Mesothelial cell of epicardium (in vitro differentiated cells): Measurements from ENCODE around the gene KHSRP. TPM values are rescaled to one million over a fixed set of nuclear protein-coding genes. Genes with fewer than 3 reads are reported as not detected.

Experiments
- DNase-seq, 2 experiments: peaks; one replicate each; pipeline ENCODE4 v3.0.0; 2021; ENCODE audit warnings: low spot score in 2 of 2; ENCODE audit not compliant: unreplicated experiment in 2 of 2
- H3K27ac Mint-ChIP-seq: 2 replicates; pipeline ENCODE4 v1.8.0; 2021; ENCODE audit warnings: mixed read lengths
- H3K27me3 Mint-ChIP-seq: 2 replicates; pipeline ENCODE4 v1.8.0; 2021; ENCODE audit warnings: low read depth, mixed read lengths
- H3K36me3 Mint-ChIP-seq: 2 replicates; pipeline ENCODE4 v1.8.0; 2021; ENCODE audit warnings: mixed read lengths
- H3K4me1 Mint-ChIP-seq: 2 replicates; pipeline ENCODE4 v1.8.0; 2021; ENCODE audit warnings: mixed read lengths
- H3K4me3 Mint-ChIP-seq: 2 replicates; pipeline ENCODE4 v1.8.0; 2021; ENCODE audit warnings: mild to moderate bottlenecking, moderate library complexity, mixed read lengths
- H3K9me3 Mint-ChIP-seq: 2 replicates; pipeline ENCODE4 v1.8.0; 2021; ENCODE audit warnings: mixed read lengths
- CTCF ChIP-seq: fragments of 200-600 bp; sonication (generic); IDR thresholded peaks from one replicate; pipeline ENCODE4 v1.5.0; 2021; ENCODE audit warnings: antibody characterized with exemption; ENCODE audit not compliant: unreplicated experiment
- total RNA-seq: library from RNA; stranded (reverse); gene quantifications from 3 replicates; pipeline ENCODE4 v1.2.1, GENCODE V29; 2021

Gene KHSRP
- total RNA-seq, 1 donor from 2014 or later = 380 TPM

- peaks cover 10% of the 10 kb centered on the region for H3K36me3 Mint-ChIP-seq
- no peak for TF ChIP-seq CTCF
- H3K27ac Mint-ChIP-seq = no peak overlapping the region
- peaks cover 18% of the 10 kb centered on the region for H3K4me1 Mint-ChIP-seq
- H3K4me3 Mint-ChIP-seq = no peak overlapping the region
- no peak for DNase-seq
- peaks cover 40% of the 10 kb centered on the region for H3K27me3 Mint-ChIP-seq
- H3K9me3 Mint-ChIP-seq = no peaks in the 10 kb centered on the region
Observed at GRCh38 chr19:6466526-6467248, 42.1 kb upstream of the KHSRP start.

- Mint-ChIP-seq H3K27ac (no peak overlapping the region), H3K27me3 (peaks cover 40% of the 10 kb centered on the region), H3K9me3 (no peaks in the 10 kb centered on the region), H3K4me1 (peaks cover 17% of the 10 kb centered on the region), H3K4me3 (peak overlapping the region; percentile 80), H3K36me3 (peaks cover 10% of the 10 kb centered on the region)
- no peak for DNase-seq
- TF ChIP-seq CTCF = no peak
Observed at GRCh38 chr19:6465663-6466062, 41.1 kb upstream of the KHSRP start.

GRCh38 chr19:6465006-6465405, 40.4 kb upstream of the KHSRP start:
- H3K36me3 Mint-ChIP-seq = peaks cover 10% of the 10 kb centered on the region
- peaks cover 17% of the 10 kb centered on the region for H3K4me1 Mint-ChIP-seq
- no peaks in the 10 kb centered on the region for H3K9me3 Mint-ChIP-seq
- TF ChIP-seq CTCF = no peak
- peak overlapping the region; percentile 66 for H3K27ac Mint-ChIP-seq
- peak overlapping the region; percentile 80 for H3K4me3 Mint-ChIP-seq
- DNase-seq = no peak
- peaks cover 40% of the 10 kb centered on the region for H3K27me3 Mint-ChIP-seq

- DNase-seq = peak; percentile 70 to 78
- Mint-ChIP-seq H3K36me3 (peaks cover 10% of the 10 kb centered on the region), H3K9me3 (no peaks in the 10 kb centered on the region), H3K4me3 (peak within 1 kb of the TSS; percentile 80), H3K4me1 (peaks cover 15% of the 10 kb centered on the region), H3K27me3 (peaks cover 37% of the 10 kb centered on the region), H3K27ac (peak within 1 kb of the TSS; percentile 91)
- no peak for TF ChIP-seq CTCF
Observed at GRCh38 chr19:6464070-6464873, 39.7 kb upstream of the KHSRP start, which contains the start of gene CRB3. Gene CRB3 (plus strand): TSS chr19:6464271. CDS start chr19:6464702, 431 bp downstream.

- peak; percentile 97 to 98 for DNase-seq
- Mint-ChIP-seq H3K27ac (peak overlapping the region; percentile 94), H3K4me1 (peaks cover 26% of the 10 kb centered on the region), H3K9me3 (peaks cover 2% of the 10 kb centered on the region), H3K36me3 (peaks cover 12% of the 10 kb centered on the region), H3K27me3 (peaks cover 24% of the 10 kb centered on the region), H3K4me3 (peak overlapping the region; percentile 87)
- TF ChIP-seq CTCF = peak; percentile 84
Observed at GRCh38 chr19:6460099-6460884, 35.7 kb upstream of the KHSRP start.
